Peyer's patch (tissue), 4 donors: ENCODE measurements around the gene SH3RF3. TPM values are rescaled to one million over a fixed set of nuclear protein-coding genes. Genes with fewer than 3 reads are reported as not detected.

Experiments used
- DNase-seq, 3 donors: peaks; one replicate each; pipeline ENCODE4 v3.0.0-alpha.2; 2017 to 2019
- H3K27ac ChIP-seq, 4 donors: fragments of 200-600 bp; sonication (generic); one replicate each; pipeline ENCODE4 v1.5.1; 2016 to 2019
- H3K27me3 ChIP-seq, 2 donors: fragments of 200-600 bp; sonication (generic); one replicate each; pipeline ENCODE4 v1.5.1; 2019
- H3K36me3 ChIP-seq, 3 donors: fragments of 200-600 bp; sonication (generic); one replicate each; pipeline ENCODE4 v1.5.1; 2016 to 2019
- H3K4me1 ChIP-seq, 4 donors: fragments of 200-600 bp; sonication (generic); one replicate each; pipeline ENCODE4 v1.5.1; 2016 to 2019
- H3K4me3 ChIP-seq, 4 donors: fragments of 200-600 bp; sonication (generic); 1 replicate in 3 of 4; 2 replicates in 1 of 4; pipeline ENCODE4 v1.5.1; 2016 to 2019; ENCODE audit warnings: mild to moderate bottlenecking in 1 of 4
- H3K9me3 ChIP-seq, 4 donors: fragments of 200-600 bp; sonication (generic); one replicate each; pipeline ENCODE4 v1.5.1; 2016 to 2019; ENCODE audit warnings: mild to moderate bottlenecking in 1 of 4
- CTCF ChIP-seq, 6 experiments: fragments of 450-650 bp in 4 of 6; fragments of 200-600 bp in 2 of 6; sonication (generic) in 1 of 6; IDR thresholded peaks; one replicate each; pipeline ENCODE4 v1.5.1; 2017 to 2019; ENCODE audit warnings: antibody characterized with exemption in 6 of 6, mild to moderate bottlenecking in 3 of 6, moderate library complexity in 1 of 6
- POLR2A ChIP-seq, 2 donors: fragments of 450-650 bp; IDR thresholded peaks; one replicate each; pipeline ENCODE4 v1.5.1; 2017; ENCODE audit warnings: antibody characterized with exemption in 2 of 2, mild to moderate bottlenecking in 2 of 2, moderate library complexity in 2 of 2
- total RNA-seq, 4 donors: library from RNA; depleted of rRNA; stranded (reverse); fragments of >200 nt; gene quantifications; one replicate each; pipeline ENCODE4 v1.1.0, GENCODE V29; 2016

Gene SH3RF3
- total RNA-seq, 4 donors from 2014 or later: 1.1 to 5.0 (median 3.3) TPM

- Histone ChIP-seq H3K27ac (no peak overlapping the region), H3K4me1 (peaks cover 0 to 6% (median 2%) of the 10 kb centered on the region in 4 donors), H3K4me3 (no peak overlapping the region), H3K27me3 (no peaks in the 10 kb centered on the region), H3K9me3 (no peaks in the 10 kb centered on the region), H3K36me3 (no peaks in the 10 kb centered on the region)
- no peak for TF ChIP-seq CTCF (IDR thresholded peaks at IDR 0.05)
- no peak for TF ChIP-seq POLR2A (IDR thresholded peaks at IDR 0.05)
- peak in 1 of 3 donors; percentile 9 for DNase-seq
Observed at GRCh38 chr2:109471658-109472057, 342.7 kb downstream of the SH3RF3 start.

- H3K4me3 ChIP-seq: no peak overlapping the region
- TF ChIP-seq CTCF (IDR thresholded peaks at IDR 0.05): no peak
- no peak for TF ChIP-seq POLR2A (IDR thresholded peaks at IDR 0.05)
- H3K9me3 ChIP-seq: no peaks in the 10 kb centered on the region
- H3K36me3 ChIP-seq: no peaks in the 10 kb centered on the region
- H3K27ac ChIP-seq: no peak overlapping the region
- H3K27me3 ChIP-seq: no peaks in the 10 kb centered on the region
- no peak for DNase-seq
- H3K4me1 ChIP-seq: peaks cover 0 to 6% (median 2%) of the 10 kb centered on the region in 4 donors
Observed at GRCh38 chr2:109472331-109472959, 343.4 kb downstream of the SH3RF3 start.

DNA sequence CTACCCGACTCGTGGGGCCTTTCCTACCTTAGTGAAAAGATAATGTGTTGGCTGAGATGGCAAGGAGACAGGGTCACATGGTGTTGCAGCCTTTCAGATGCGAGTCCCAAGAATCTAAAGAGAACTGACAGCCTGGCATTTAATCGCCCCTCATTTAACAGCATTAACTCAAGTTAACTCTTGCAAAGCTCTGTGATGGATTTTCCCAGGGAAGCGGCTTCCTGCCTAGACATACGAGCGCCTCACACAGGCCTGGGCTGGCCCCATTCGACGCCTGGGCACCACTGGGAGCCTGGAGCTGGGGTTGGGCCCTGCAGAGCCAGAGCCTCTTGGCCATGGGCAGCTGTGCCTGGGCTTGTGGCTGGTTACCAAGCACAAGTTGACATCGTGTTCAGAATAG, 344.0 kb downstream of the SH3RF3 start:
- peaks cover 0 to 6% (median 2%) of the 10 kb centered on the region in 4 donors for H3K4me1 ChIP-seq
- no peaks in the 10 kb centered on the region for H3K27me3 ChIP-seq
- TF ChIP-seq CTCF (IDR thresholded peaks at IDR 0.05): no peak
- TF ChIP-seq POLR2A (IDR thresholded peaks at IDR 0.05): no peak
- no peak overlapping the region for H3K4me3 ChIP-seq
- H3K27ac ChIP-seq: no peak overlapping the region
- H3K36me3 ChIP-seq: no peaks in the 10 kb centered on the region
- H3K9me3 ChIP-seq: no peaks in the 10 kb centered on the region
- DNase-seq: no peak

GRCh38 chr2:109473616-109474318, 344.8 kb downstream of the SH3RF3 start:
- Histone ChIP-seq H3K36me3 (no peaks in the 10 kb centered on the region), H3K27me3 (no peaks in the 10 kb centered on the region), H3K4me1 (peaks cover 0 to 6% (median 2%) of the 10 kb centered on the region in 4 donors), H3K9me3 (no peaks in the 10 kb centered on the region), H3K4me3 (no peak overlapping the region), H3K27ac (no peak overlapping the region)
- TF ChIP-seq POLR2A (IDR thresholded peaks at IDR 0.05): no peak
- no peak for TF ChIP-seq CTCF (IDR thresholded peaks at IDR 0.05)
- DNase-seq: no peak

DNA sequence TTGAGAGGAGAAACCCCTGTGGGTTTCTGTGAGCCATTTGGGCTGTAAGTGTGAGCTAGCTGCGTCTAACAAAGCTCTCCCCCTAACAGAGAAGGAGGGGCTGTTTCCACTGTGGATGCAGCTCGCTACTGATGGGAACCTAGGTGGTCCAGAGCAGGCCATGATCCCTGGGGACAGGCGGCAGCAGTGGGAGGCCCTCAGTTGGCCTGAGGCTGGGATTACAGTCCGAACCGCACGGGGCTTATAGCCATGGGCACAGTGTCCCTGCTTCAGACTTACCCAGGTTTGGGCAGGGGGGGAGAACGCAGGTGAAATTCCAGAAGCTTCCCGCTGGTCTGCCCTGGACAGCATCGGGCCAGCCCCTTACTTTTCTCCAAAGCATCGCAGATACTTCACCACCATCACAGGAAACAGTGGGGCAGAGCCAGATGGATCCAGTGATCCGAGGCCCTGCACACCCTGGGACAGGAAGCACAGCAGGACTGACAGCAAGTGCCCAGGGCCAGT, 345.4 kb downstream of the SH3RF3 start:
- Histone ChIP-seq H3K9me3 (no peaks in the 10 kb centered on the region), H3K27me3 (no peaks in the 10 kb centered on the region), H3K4me1 (peaks cover 0 to 6% (median 2%) of the 10 kb centered on the region in 4 donors), H3K36me3 (no peaks in the 10 kb centered on the region), H3K27ac (no peak overlapping the region), H3K4me3 (no peak overlapping the region)
- TF ChIP-seq CTCF (IDR thresholded peaks at IDR 0.05) (no peak), POLR2A (IDR thresholded peaks at IDR 0.05) (no peak)
- DNase-seq: no peak
